ENCODE results near the gene AMOT. TPM values are rescaled to one million over a fixed set of nuclear protein-coding genes. Genes with fewer than 3 reads are reported as not detected.

Gene AMOT
- total RNA-seq, 1 experiment from 2014 or later: 0.58 TPM

DNA sequence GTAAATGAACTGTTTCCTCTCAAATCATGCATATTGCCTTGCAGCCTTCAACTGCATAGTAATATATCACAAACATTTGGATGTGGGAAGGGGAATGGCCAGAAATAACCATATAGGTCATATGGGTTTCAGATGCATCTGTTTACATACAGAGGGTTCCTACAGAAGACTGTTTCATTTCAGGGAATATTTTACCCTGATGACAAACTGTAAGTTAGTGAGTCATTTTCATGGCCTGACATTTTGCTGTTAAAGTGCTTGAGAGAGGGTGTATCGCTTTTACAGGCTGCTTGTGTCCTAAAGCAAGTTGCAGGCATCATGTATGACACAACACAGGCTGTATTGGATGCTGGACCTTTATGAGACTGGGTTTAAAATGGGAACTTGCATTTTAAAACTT, 25.5 kb upstream of the AMOT start:
- no peak overlapping the region for H3K4me3 ChIP-seq (ENCODE audit: low read length)
- H3K4me1 ChIP-seq (ENCODE audit: insufficient read depth, low read length): no peaks in the 10 kb centered on the region
- no peak overlapping the region for H3K9ac ChIP-seq (ENCODE audit: low read length)
- no peaks in the 10 kb centered on the region for H3K9me2 ChIP-seq (replicated peaks; ENCODE audit: low read length)
- no peaks in the 10 kb centered on the region for H3K36me3 ChIP-seq (ENCODE audit: low read depth, low read length)
- H3F3A ChIP-seq (ENCODE audit: low read length, unreplicated experiment): no peaks in the 10 kb centered on the region
- no peak overlapping the region for H3K4me2 ChIP-seq (ENCODE audit: low read length)
- ChIA-PET CTCF (no interaction called here), POLR2A (ENCODE audit: unreplicated experiment) (no interaction called here)
- ATAC-seq: no peak
- intact Hi-C loops (cut with micrococcal nuclease): no loop called here
- no peaks in the 10 kb centered on the region for H3K79me2 ChIP-seq (ENCODE audit: low read length)
- H3K9me3 ChIP-seq (ENCODE audit: low read length): no peaks in the 10 kb centered on the region
- no peak overlapping the region for H2AFZ ChIP-seq (ENCODE audit: low read length)
- no peaks in the 10 kb centered on the region for H3K27me3 ChIP-seq (ENCODE audit: low read length)
- no TSS peak for BruUV-seq (replicated peaks)
- TF ChIP-seq CTCF (conservative IDR thresholded peaks at IDR 0.05; ENCODE audit: low read depth, low read length) (no peak), EZH2 (IDR thresholded peaks at IDR 0.05; ENCODE audit: low read length, unreplicated experiment) (no peak), EZH2phosphoT487 (IDR thresholded peaks at IDR 0.05; ENCODE audit: borderline replicate concordance, low read length) (no peak)
- no peak overlapping the region for H3K27ac ChIP-seq (ENCODE audit: low read length)
- DNase-seq: peak; percentile 9
- H4K20me1 ChIP-seq (ENCODE audit: low read length): no peaks in the 10 kb centered on the region

GRCh38 chrX:112865464-112866025, 24.9 kb upstream of the AMOT start:
- Histone ChIP-seq H3K4me3 (ENCODE audit: low read length) (no peak overlapping the region), H3K4me1 (ENCODE audit: insufficient read depth, low read length) (no peaks in the 10 kb centered on the region), H3K27ac (ENCODE audit: low read length) (no peak overlapping the region), H3K4me2 (ENCODE audit: low read length) (no peak overlapping the region), H3K9me2 (replicated peaks; ENCODE audit: low read length) (no peaks in the 10 kb centered on the region), H3K27me3 (ENCODE audit: low read length) (no peaks in the 10 kb centered on the region), H3K36me3 (ENCODE audit: low read depth, low read length) (no peaks in the 10 kb centered on the region), H3K9ac (ENCODE audit: low read length) (no peak overlapping the region), H3F3A (ENCODE audit: low read length, unreplicated experiment) (no peaks in the 10 kb centered on the region), H3K79me2 (ENCODE audit: low read length) (no peaks in the 10 kb centered on the region), H3K9me3 (ENCODE audit: low read length) (no peaks in the 10 kb centered on the region), H2AFZ (ENCODE audit: low read length) (no peak overlapping the region), H4K20me1 (ENCODE audit: low read length) (no peaks in the 10 kb centered on the region)
- ATAC-seq (no peak), DNase-seq (no peak)
- POLR2A ChIA-PET (ENCODE audit: unreplicated experiment): no interaction called here
- TF ChIP-seq EZH2phosphoT487 (IDR thresholded peaks at IDR 0.05; ENCODE audit: borderline replicate concordance, low read length): no peak
- no peak for TF ChIP-seq EZH2 (IDR thresholded peaks at IDR 0.05; ENCODE audit: low read length, unreplicated experiment)
- TF ChIP-seq CTCF (conservative IDR thresholded peaks at IDR 0.05; ENCODE audit: low read depth, low read length): no peak
- CTCF ChIA-PET: no interaction called here
- intact Hi-C loops (cut with micrococcal nuclease): no loop called here
- no TSS peak for BruUV-seq (replicated peaks)

DNA sequence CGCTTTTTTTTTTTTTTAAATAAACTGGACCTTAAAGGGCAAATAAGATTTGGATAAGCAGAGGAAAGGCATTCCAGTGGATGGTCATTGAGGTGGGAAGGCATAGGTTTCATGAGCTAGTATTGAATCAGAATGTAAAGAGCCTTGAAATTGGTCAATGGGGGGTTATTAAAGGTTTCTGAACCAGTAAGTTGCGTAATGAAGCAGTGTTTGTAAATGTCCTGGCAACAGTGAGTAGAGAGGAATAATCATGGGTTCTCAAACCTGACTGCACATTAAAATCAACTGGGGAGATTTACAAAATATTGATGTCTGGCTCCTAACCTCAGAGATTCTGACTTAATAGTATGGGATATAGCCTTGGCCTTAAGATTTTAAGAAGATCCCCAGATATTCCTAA, 23.2 kb upstream of the AMOT start:
- H3K4me1 ChIP-seq (ENCODE audit: insufficient read depth, low read length): no peaks in the 10 kb centered on the region
- ATAC-seq (no peak), DNase-seq (no peak)
- no peaks in the 10 kb centered on the region for H4K20me1 ChIP-seq (ENCODE audit: low read length)
- CTCF ChIA-PET: no interaction called here
- H3K9me3 ChIP-seq (ENCODE audit: low read length): no peaks in the 10 kb centered on the region
- no peaks in the 10 kb centered on the region for H3F3A ChIP-seq (ENCODE audit: low read length, unreplicated experiment)
- no peaks in the 10 kb centered on the region for H3K27me3 ChIP-seq (ENCODE audit: low read length)
- no peak overlapping the region for H2AFZ ChIP-seq (ENCODE audit: low read length)
- H3K9ac ChIP-seq (ENCODE audit: low read length): no peak overlapping the region
- no peak overlapping the region for H3K4me2 ChIP-seq (ENCODE audit: low read length)
- intact Hi-C loops (cut with micrococcal nuclease): no loop called here
- H3K27ac ChIP-seq (ENCODE audit: low read length): no peak overlapping the region
- H3K9me2 ChIP-seq (replicated peaks; ENCODE audit: low read length): no peaks in the 10 kb centered on the region
- no peaks in the 10 kb centered on the region for H3K36me3 ChIP-seq (ENCODE audit: low read depth, low read length)
- TF ChIP-seq EZH2phosphoT487 (IDR thresholded peaks at IDR 0.05; ENCODE audit: borderline replicate concordance, low read length): no peak
- no peak for TF ChIP-seq EZH2 (IDR thresholded peaks at IDR 0.05; ENCODE audit: low read length, unreplicated experiment)
- TF ChIP-seq CTCF (conservative IDR thresholded peaks at IDR 0.05; ENCODE audit: low read depth, low read length): no peak
- POLR2A ChIA-PET (ENCODE audit: unreplicated experiment): no interaction called here
- BruUV-seq (replicated peaks): no TSS peak
- no peaks in the 10 kb centered on the region for H3K79me2 ChIP-seq (ENCODE audit: low read length)
- H3K4me3 ChIP-seq (ENCODE audit: low read length): no peak overlapping the region

Measured in PC-3 (cell line).